DMS 273 (cell line): ENCODE measurements around the gene GJA9.
"Not testable (repeated sequence)": the region's sequence is repeated elsewhere in the genome, so short reads cannot be mapped to it uniquely, and the experiment has no call there.

Source experiments
- DNase-seq: peaks from one replicate; lab custom pipeline; 2025; ENCODE audit not compliant: unreplicated experiment; lab: John Stamatoyannopoulos, UW

GJA9 gene

GRCh38 chr1:38881487-38881886 lies at the start of gene GJA9:
Gene GJA9, minus strand, starts transcription at chr1:38881587. Its CDS starts 5,489 bp downstream, at chr1:38876098.
- DNase-seq: no peak

GRCh38 chr1:38929476-38929875 lies 48.1 kb upstream of the GJA9 start:
- peak; percentile 100 for DNase-seq

- DNase-seq: no peak
These were observed 47.7 kb upstream of the GJA9 start for GRCh38 chr1:38929054-38929453.

- no peak for DNase-seq
These were observed 44.7 kb upstream of the GJA9 start for GRCh38 chr1:38926091-38926490.

- no peak for DNase-seq
These were observed 44.0 kb upstream of the GJA9 start for GRCh38 chr1:38925391-38925790.

GRCh38 chr1:38923607-38924006 lies 42.2 kb upstream of the GJA9 start:
- peak; percentile 85 for DNase-seq

- no peak for DNase-seq
These were observed 37.7 kb upstream of the GJA9 start for GRCh38 chr1:38919130-38919529.

- peak; percentile 89 for DNase-seq
These were observed 37.2 kb upstream of the GJA9 start for GRCh38 chr1:38918568-38918967.

GRCh38 chr1:38917772-38918171 lies 36.4 kb upstream of the GJA9 start:
- DNase-seq: no peak

GRCh38 chr1:38917337-38917736 lies 36.0 kb upstream of the GJA9 start:
- DNase-seq: no peak

- DNase-seq: no peak
These were observed 34.1 kb upstream of the GJA9 start for GRCh38 chr1:38915352-38915948.

- DNase-seq: not testable (repeated sequence)
These were observed 33.5 kb upstream of the GJA9 start for GRCh38 chr1:38914908-38915307.

- peak; percentile 98 for DNase-seq
These were observed 27.4 kb upstream of the GJA9 start for GRCh38 chr1:38908821-38909220.

- DNase-seq: no peak
These were observed 24.6 kb upstream of the GJA9 start for GRCh38 chr1:38905985-38906384.

GRCh38 chr1:38899560-38899959 lies 18.2 kb upstream of the GJA9 start:
- no peak for DNase-seq

- DNase-seq: no peak
These were observed 17.4 kb upstream of the GJA9 start for GRCh38 chr1:38898653-38899230.

- DNase-seq: no peak
These were observed 14.8 kb upstream of the GJA9 start for GRCh38 chr1:38896169-38896568.

GRCh38 chr1:38892976-38893375 lies 11.6 kb upstream of the GJA9 start:
- no peak for DNase-seq

GRCh38 chr1:38891753-38892152 lies 10.4 kb upstream of the GJA9 start:
- peak; percentile 95 for DNase-seq

- DNase-seq: no peak
These were observed 8.2 kb upstream of the GJA9 start for GRCh38 chr1:38889589-38889988.

- DNase-seq: no peak
These were observed 7.3 kb upstream of the GJA9 start for GRCh38 chr1:38888423-38889333.

GRCh38 chr1:38885092-38885491 lies 3.7 kb upstream of the GJA9 start:
- DNase-seq: no peak
